NK-92 treated with Interleukin-12 subunit alpha and Interleukin-12 subunit beta, amount 100 ng/mL, for 24 hours (cell line): Measurements from ENCODE around the gene ZSCAN31.
A peak's percentile ranks its signal among the peaks of the same experiment; 100 is the strongest.
"Not testable (repeated sequence)": the region's sequence is repeated elsewhere in the genome, so short reads cannot be mapped to it uniquely, and the experiment has no call there.

ENCODE experiments used
- DNase-seq: peaks from one replicate; lab custom pipeline; 2025; lab: John Stamatoyannopoulos, UW

ZSCAN31 gene

GRCh38 chr6:28317866-28318265 is 18.1 kb downstream of the ZSCAN31 start:
- not testable (repeated sequence) for DNase-seq

- no peak for DNase-seq
Measured at GRCh38 chr6:28315628-28316027, 20.3 kb downstream of the ZSCAN31 start.

GRCh38 chr6:28312939-28313338 is 23.0 kb downstream of the ZSCAN31 start:
- DNase-seq: no peak

GRCh38 chr6:28311139-28311823 is 24.7 kb downstream of the ZSCAN31 start:
- DNase-seq: no peak

GRCh38 chr6:28306363-28306762 is 29.6 kb downstream of the ZSCAN31 start:
- DNase-seq: not testable (repeated sequence)

- DNase-seq: no peak
Measured at GRCh38 chr6:28303570-28303969, 32.4 kb downstream of the ZSCAN31 start.

- DNase-seq: no peak
Measured at GRCh38 chr6:28296520-28297060, 39.4 kb downstream of the ZSCAN31 start.

- DNase-seq: no peak
Measured at GRCh38 chr6:28295326-28295725, 40.6 kb downstream of the ZSCAN31 start.

- no peak for DNase-seq
Measured at GRCh38 chr6:28291573-28291972, 44.4 kb downstream of the ZSCAN31 start.

GRCh38 chr6:28282926-28283325 is 53.0 kb downstream of the ZSCAN31 start:
- DNase-seq: no peak

GRCh38 chr6:28281288-28282064 is 54.5 kb downstream of the ZSCAN31 start, which contains the start of gene PGBD1:
Gene PGBD1, plus strand, starts transcription at chr6:28281572. Its CDS starts 2,242 bp downstream, at chr6:28283814.
- DNase-seq: peak; percentile 53

- DNase-seq: no peak
Measured at GRCh38 chr6:28280595-28281287, 55.2 kb downstream of the ZSCAN31 start.

GRCh38 chr6:28277746-28278145 is 58.2 kb downstream of the ZSCAN31 start:
- DNase-seq: no peak

GRCh38 chr6:28274888-28275287 is 61.1 kb downstream of the ZSCAN31 start:
- DNase-seq: no peak
